Measurements from ENCODE around the gene GABRA6.

- no peak for TF ChIP-seq CTCF (IDR thresholded peaks at IDR 0.05; ENCODE audit: low read depth, low read length)
- no peak for TF ChIP-seq EZH2phosphoT487 (IDR thresholded peaks at IDR 0.05; ENCODE audit: low read depth)
These were observed 21.9 kb downstream of the GABRA6 start for GRCh38 chr5:161707382-161707781.
